Glomerular visceral epithelial cell (primary cell): ENCODE results near the gene POLDIP2.

Source experiments
- DNase-seq: peaks from one replicate; pipeline ENCODE4 v3.0.0-alpha.2; 2016; ENCODE audit errors: extremely low spot score

POLDIP2 gene

DNA sequence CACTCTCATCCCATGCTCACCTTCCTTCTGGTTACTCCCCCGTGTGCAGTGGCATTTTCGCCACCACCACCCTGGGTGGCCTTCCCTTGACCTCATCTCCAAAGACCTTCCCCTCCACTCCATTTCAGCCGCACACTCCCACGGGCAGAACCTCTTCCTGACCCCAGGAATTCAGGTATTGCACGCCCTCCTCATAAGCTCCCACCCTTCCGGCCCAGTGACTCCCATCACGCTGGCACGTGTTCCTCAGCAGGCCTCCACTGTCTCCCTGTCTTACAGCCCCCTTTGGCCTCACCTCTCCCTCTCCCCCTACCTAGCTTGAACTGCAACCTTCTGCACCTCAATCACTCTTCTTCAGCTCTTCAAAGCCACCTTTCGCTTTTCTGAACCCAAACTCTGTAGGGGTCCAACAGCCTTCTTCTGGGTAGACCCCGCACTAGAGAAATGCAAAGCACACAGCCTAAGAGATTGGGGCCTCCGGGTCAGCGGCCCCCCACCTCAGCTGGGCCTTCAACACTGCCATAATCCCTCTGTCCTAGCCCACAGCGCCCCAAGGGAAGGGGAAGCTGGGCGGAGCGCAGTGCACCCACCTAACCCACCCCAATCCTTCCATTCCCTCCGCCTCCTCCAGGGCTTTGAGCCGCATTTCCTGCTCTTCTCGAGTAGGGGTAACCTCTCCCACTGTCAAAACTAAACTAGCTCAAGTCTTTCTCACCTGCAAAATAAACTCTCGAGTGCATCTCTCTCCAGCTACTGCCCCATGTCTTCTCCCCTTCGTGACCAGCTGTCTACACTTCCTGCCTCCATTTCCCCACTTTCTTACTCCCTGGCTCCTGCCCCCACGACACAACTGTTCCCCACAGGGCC is 40.0 kb downstream of the POLDIP2 start:
- no peak for DNase-seq

DNA sequence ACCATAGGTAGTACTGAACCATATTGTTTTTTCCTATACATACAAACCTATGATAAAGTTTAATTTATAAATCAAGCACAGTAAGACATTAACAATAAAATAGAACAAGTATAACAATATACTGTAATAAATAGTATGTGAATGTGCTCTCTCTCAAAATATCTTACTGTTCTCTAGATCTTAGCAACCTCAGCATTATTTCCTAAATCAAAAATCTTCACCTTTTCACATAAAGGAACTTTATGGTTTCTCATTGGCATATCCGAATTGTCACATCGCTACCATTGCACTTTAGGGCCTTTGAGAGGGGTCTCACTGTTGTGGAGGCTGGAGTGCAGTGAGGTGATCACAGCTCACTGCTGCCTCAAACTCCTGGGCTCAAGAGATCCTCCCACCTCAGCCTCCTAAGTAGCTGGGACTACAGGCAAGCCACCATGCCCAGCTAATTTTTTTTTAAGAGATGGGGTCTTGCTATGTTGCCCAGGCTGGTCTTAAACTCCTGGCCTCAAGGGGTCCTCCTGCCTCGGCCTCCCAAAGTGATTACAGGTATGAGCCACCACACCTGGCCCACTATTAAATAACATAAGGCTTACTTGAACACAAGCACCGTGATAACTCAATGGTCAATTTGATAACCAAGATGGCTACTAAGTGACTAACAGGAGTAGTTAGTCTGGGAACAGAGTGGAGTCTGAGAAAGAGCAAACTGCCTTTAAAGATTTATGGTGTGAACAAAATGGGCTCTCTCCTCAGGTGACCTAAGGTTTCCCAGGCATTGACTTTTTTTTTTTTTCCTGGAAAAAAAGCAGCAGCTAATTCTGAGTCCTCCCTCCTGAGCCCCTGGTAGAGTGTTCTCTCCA is 41.3 kb downstream of the POLDIP2 start:
- no peak for DNase-seq

DNA sequence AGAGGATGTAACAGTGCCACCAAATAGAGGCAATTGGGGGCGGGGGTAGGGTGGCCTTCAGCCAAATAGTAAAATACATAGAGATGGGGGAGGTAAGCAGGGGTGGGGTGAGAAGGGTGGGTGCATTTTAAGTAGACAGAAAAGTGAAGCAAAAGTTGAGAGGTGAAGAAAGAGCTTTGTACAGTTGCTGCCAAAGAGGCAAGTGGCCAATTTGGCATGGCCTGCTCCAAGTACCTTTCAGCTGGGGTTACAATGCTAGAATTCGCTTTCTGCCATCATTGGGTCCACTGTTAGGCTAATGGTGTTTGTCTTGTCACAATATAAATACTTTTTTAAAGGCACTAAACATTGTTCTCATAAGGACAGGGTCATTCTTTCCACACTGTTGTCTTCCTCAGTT is 43.5 kb downstream of the POLDIP2 start:
- no peak for DNase-seq

DNA sequence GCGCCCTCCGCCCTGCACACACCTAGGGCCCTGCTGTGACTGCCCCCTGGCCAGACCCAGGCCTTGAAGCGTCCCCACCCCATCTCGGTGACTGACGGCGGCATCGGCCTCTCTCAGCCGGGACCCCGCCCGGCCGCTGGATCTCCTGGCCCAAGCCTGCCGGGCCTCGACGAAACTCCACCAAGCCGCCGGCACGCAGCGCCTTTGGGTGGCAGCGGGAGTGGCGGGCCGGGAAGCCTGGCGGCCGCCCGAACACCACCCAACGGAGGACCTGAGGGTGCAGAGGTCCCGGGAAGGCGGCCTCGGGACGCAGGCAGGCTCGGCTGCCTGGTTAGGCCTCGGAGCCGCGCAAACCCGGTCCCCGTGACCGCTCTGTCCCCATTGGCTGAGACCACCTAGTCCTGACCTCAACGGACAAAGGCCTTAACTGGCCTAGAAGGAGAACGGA is 50.3 kb downstream of the POLDIP2 start:
- no peak for DNase-seq

DNA sequence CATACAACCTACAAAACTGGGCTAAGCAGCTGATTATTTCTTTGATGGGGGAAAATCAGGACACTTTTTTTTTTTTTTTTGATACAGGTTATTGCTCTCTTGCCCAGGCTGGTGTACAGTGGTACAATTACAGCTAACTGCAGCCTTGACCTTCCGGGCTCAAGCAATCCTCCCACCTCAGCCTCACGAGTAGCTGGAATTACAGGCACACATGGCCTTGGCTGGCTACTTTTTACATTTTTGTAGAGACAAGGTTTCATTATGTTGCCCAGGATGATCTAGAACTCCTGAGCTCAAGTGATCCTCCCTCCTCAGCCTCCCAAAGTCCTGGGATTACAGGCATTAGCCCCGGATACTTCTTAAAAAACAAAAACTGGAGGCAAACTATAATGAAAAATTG is 58.9 kb downstream of the POLDIP2 start:
- DNase-seq, result no peak
